Measurements from ENCODE around the gene LYL1. TPM values are rescaled to one million over a fixed set of nuclear protein-coding genes. Genes with fewer than 3 reads are reported as not detected.
"Not testable (repeated sequence)": the region's sequence is repeated elsewhere in the genome, so short reads cannot be mapped to it uniquely, and the experiment has no call there.

The LYL1 gene
- total RNA-seq (ENCODE audit: insufficient read depth, low replicate concordance), result 13.0 TPM

GRCh38 chr19:13102666-13103580 lies at the start of gene LYL1:
Gene LYL1 (minus strand): TSS chr19:13102858. CDS start chr19:13101171, 1,687 bp downstream.
- peak; percentile 92 for DNase-seq (ENCODE audit: low spot score)

GRCh38 chr19:13151605-13152355 lies 49.1 kb upstream of the LYL1 start:
- peak; percentile 99 for DNase-seq (ENCODE audit: low spot score)

GRCh38 chr19:13150931-13151604 lies 48.4 kb upstream of the LYL1 start:
- no peak for DNase-seq (ENCODE audit: low spot score)

GRCh38 chr19:13150187-13150930 lies 47.7 kb upstream of the LYL1 start, which contains the start of the genes IER2 and STX10:
Gene IER2 (plus strand): TSS chr19:13150411. CDS start chr19:13153187, 2,776 bp downstream.
Gene STX10 (minus strand): TSS chr19:13150375. CDS start chr19:13150173, 202 bp downstream.
- peak; percentile 98 for DNase-seq (ENCODE audit: low spot score)

- DNase-seq (ENCODE audit: low spot score), result peak; percentile 61
These were observed 47.0 kb upstream of the LYL1 start for GRCh38 chr19:13149628-13150186.

DNA sequence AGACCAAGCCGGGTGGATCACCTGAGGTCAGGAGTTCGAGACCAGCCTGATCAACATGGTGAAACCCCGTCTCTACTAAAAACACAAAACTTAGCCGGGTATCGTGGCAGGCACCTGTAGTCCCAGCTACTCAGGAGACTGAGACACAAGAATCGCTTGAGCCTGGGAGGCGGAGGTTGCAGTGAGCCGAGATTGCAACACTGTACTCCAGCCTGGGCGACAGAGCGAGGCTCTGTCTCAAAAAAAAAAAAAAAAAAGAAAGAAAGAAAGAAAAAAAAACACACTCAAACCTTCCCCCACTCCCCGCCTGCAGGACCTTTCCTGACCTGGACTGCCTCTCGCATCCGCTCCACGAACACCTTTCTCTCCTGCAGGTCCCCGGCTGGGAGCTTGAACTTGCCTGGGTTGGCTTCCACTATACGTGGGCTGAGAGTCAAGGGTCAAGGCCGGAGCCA lies 46.5 kb upstream of the LYL1 start:
- DNase-seq (ENCODE audit: low spot score), result not testable (repeated sequence)

- no peak for DNase-seq (ENCODE audit: low spot score)
These were observed 44.3 kb upstream of the LYL1 start for GRCh38 chr19:13146763-13147563.

GRCh38 chr19:13139633-13140311 lies 37.1 kb upstream of the LYL1 start:
- DNase-seq (ENCODE audit: low spot score), result no peak

GRCh38 chr19:13138916-13139198 lies 36.2 kb upstream of the LYL1 start:
- no peak for DNase-seq (ENCODE audit: low spot score)

GRCh38 chr19:13138171-13138915 lies 35.7 kb upstream of the LYL1 start:
- no peak for DNase-seq (ENCODE audit: low spot score)

GRCh38 chr19:13137290-13137794 lies 34.7 kb upstream of the LYL1 start:
- no peak for DNase-seq (ENCODE audit: low spot score)

DNA sequence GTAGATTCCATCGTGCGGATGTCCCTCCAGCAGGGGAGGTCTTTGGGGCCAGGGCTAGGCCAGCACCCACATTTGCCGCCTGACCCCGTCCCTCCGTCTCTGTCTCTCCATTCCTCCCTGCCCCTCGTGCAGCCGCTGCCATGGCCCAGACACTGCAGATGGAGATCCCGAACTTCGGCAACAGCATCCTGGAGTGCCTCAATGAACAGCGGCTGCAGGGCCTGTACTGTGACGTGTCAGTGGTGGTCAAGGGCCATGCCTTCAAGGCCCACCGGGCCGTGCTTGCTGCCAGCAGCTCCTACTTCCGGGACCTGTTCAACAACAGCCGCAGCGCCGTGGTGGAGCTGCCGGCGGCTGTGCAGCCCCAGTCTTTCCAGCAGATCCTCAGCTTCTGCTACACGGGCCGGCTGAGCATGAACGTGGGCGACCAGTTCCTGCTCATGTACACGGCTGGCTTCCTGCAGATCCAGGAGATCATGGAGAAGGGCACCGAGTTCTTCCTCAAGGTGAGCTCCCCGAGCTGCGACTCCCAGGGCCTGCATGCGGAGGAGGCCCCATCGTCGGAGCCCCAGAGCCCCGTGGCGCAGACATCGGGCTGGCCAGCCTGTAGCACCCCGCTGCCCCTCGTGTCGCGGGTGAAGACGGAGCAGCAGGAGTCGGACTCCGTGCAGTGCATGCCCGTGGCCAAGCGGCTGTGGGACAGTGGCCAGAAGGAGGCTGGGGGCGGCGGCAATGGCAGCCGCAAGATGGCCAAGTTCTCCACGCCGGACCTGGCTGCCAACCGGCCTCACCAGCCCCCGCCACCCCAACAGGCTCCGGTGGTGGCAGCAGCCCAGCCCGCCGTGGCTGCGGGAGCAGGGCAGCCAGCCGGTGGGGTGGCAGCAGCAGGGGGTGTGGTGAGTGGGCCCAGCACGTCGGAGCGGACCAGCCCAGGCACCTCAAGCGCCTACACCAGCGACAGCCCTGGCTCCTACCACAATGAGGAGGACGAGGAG lies 32.7 kb upstream of the LYL1 start:
- DNase-seq (ENCODE audit: low spot score), result no peak

GRCh38 chr19:13134626-13135025 lies 32.0 kb upstream of the LYL1 start:
- DNase-seq (ENCODE audit: low spot score), result no peak

DNA sequence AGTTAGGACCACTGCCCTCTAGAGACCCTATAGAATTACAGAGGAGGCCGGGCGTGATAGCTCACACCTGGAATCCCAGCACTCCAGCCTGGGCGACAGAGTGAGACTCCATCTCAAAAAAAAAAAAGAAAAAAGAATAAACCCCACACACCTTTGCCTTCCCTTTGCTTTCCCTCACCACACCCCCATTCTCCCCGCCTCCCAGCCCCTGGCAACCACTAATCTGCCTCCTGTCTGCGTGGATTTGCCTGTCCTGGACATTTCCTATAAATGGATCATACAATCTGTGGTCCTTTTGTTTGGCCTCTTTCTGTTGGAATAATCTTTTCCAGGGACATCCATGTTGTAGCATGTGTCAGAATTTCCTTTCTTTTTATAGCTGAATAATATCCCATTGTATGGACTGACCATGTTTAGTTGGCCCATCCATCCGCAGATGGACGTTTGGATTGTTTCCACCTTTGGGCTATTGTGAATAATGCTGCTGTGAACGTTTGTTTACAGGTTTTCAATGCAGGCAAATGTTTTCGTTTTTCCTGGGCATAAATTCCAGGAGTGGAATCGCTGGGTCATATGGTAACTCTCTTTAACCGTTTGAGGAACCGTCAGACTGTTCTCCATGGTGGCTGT lies 30.7 kb upstream of the LYL1 start:
- no peak for DNase-seq (ENCODE audit: low spot score)

DNA sequence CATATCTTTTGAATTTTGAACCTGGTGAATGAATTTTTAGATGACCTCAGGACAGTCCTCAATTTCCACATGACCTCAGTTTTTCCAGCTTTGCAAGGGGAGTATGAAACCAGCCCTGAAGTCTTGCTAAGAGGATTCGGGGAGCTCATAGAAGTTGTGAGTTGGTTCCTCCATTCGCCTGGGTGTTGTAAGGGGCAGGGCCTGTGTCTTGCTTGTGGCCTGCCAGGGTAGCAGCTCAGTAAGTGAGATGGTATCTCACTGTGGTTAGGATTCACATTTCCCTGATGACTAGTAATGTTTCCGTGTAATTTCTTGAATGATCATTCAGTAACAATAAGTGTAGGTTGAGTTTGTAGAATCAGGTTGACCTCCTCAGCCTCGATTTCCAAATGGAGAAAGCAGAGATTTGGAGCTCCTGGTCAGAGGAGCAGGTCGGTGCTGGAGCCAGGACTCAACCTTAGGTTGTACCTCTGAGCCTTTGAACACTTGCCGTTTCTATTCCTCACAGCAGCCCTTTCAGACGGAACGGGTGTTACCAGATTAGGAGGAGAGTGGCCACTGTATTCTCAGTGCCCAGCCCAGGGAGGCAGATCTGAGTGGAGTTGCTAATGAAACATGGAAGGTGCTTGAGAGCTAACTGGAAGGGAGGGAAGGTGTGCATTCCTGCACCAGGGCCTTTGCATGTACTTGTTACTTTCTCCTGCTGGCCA lies 30.0 kb upstream of the LYL1 start:
- DNase-seq (ENCODE audit: low spot score), result no peak

- no peak for DNase-seq (ENCODE audit: low spot score)
These were observed 28.3 kb upstream of the LYL1 start for GRCh38 chr19:13130886-13131490.
